HepG2 (cell line): ENCODE measurements around the gene CYP27A1. TPM values are rescaled to one million over a fixed set of nuclear protein-coding genes. Genes with fewer than 3 reads are reported as not detected.

Experiments used
- GRHL1 ChIP-seq: sonication (generic); formaldehyde crosslinking; conservative IDR thresholded peaks from 2 replicates; pipeline ENCODE4 v1.8.0; 2022; ENCODE audit warnings: missing genetic modification reagents
- HNRNPH1 ChIP-seq: fragments of 200-400 bp; formaldehyde crosslinking; optimal IDR thresholded peaks from 2 replicates; pipeline ENCODE3; 2017; ENCODE audit warnings: mild to moderate bottlenecking, low read depth, low read length
- KDM5A ChIP-seq: fragments of 200-600 bp; sonication (generic); IDR thresholded peaks from 2 replicates; pipeline ENCODE4 v1.7.0; 2018; ENCODE audit warnings: antibody characterized with exemption, mild to moderate bottlenecking, low read length, borderline replicate concordance
- PBX3 ChIP-seq: sonication (generic); formaldehyde crosslinking; IDR thresholded peaks from 2 replicates; pipeline ENCODE4 v1.8.1; 2023; ENCODE audit warnings: missing genetic modification reagents, inconsistent platforms, borderline replicate concordance
- PCBP1 ChIP-seq: fragments of 200-400 bp; formaldehyde crosslinking; IDR thresholded peaks from 2 replicates; pipeline ENCODE4 v1.6.1; 2017; ENCODE audit warnings: mild to moderate bottlenecking, low read depth, low read length, borderline replicate concordance
- POGK ChIP-seq: sonication (generic); formaldehyde crosslinking; conservative IDR thresholded peaks from 2 replicates; pipeline ENCODE4 v1.8.0; 2022; ENCODE audit warnings: mild to moderate bottlenecking, moderate library complexity, missing genetic modification reagents
- SKIL ChIP-seq: sonication (generic); formaldehyde crosslinking; IDR thresholded peaks from 2 replicates; pipeline ENCODE4 v1.8.0; 2022; ENCODE audit warnings: missing genetic modification reagents, mild to moderate bottlenecking, moderate library complexity, borderline replicate concordance
- TBX3 ChIP-seq: fragments of 450-650 bp; IDR thresholded peaks from 2 replicates; pipeline ENCODE4 v1.6.1; 2017; ENCODE audit warnings: antibody characterized with exemption, mild to moderate bottlenecking, inconsistent platforms, borderline replicate concordance
- XRCC5 ChIP-seq: fragments of 200-400 bp; formaldehyde crosslinking; optimal IDR thresholded peaks from 2 replicates; pipeline ENCODE3; 2017; ENCODE audit warnings: mild to moderate bottlenecking, low read length
- ZBTB1 ChIP-seq: sonication (generic); formaldehyde crosslinking; IDR thresholded peaks from 2 replicates; pipeline ENCODE4 v1.4.0; 2020; ENCODE audit warnings: missing genetic modification reagents, borderline replicate concordance
- ZBTB2 ChIP-seq: sonication (generic); formaldehyde crosslinking; IDR thresholded peaks from 2 replicates; pipeline ENCODE4 v1.8.0; 2022; ENCODE audit warnings: low read depth, missing genetic modification reagents
- ZBTB26 ChIP-seq: IDR thresholded peaks from 2 replicates; pipeline ENCODE4 v1.6.1; 2016; ENCODE audit warnings: missing compliant biosample characterization, missing genetic modification reagents, borderline replicate concordance
- ZNF354B ChIP-seq: sonication (generic); formaldehyde crosslinking; IDR thresholded peaks from 2 replicates; pipeline ENCODE4 v1.8.0; 2022; ENCODE audit warnings: mild to moderate bottlenecking, missing genetic modification reagents
- ZNF577 ChIP-seq: sonication (generic); formaldehyde crosslinking; IDR thresholded peaks from 2 replicates; pipeline ENCODE4 v1.4.0; 2020; ENCODE audit warnings: mild to moderate bottlenecking, low read depth, missing genetic modification reagents, borderline replicate concordance
- ZUFSP ChIP-seq: sonication (generic); formaldehyde crosslinking; IDR thresholded peaks from 2 replicates; pipeline ENCODE4 v1.9.0; 2021; ENCODE audit warnings: missing genetic modification reagents, mild to moderate bottlenecking, borderline replicate concordance
- polyA plus RNA-seq, 8 experiments: library from polyadenylated mRNA; depleted of rRNA in 3 of 8; stranded (reverse) in 7 of 8; unstranded in 1 of 8; fragments of >200 nt; fragmentation: Illumina TruSeq in 4 of 8; extraction: Trizol in 4 of 8; gene quantifications; 2 replicates each; pipeline versions ENCODE4 v1.2.1 to v1.2.3, GENCODE V29; 2011 to 2016; ENCODE audit warnings: low read depth in 4 of 8, missing spikeins in 1 of 8, mixed read lengths in 1 of 8; ENCODE audit not compliant: insufficient read depth in 1 of 8
- total RNA-seq, 5 experiments: library from RNA; depleted of rRNA; stranded (reverse); fragments of >200 nt; fragmentation: Illumina TruSeq; extraction: Trizol; gene quantifications; 2 replicates each; pipeline ENCODE4 v1.2.3, GENCODE V29; 2016; ENCODE audit warnings: low read depth in 1 of 5

The CYP27A1 gene
- total and polyA plus RNA-seq, 2 of the 13 experiments (the other 11 are each of a cell fraction or from before 2014, with no cell fraction given): 157 to 266 TPM

- TF ChIP-seq POGK (peak; percentile 91), SKIL (CRISPR knock-in tag) (peak; percentile 94), ZBTB26 (CRISPR knock-in tag) (0 out of 2 replicates have a peak, but pooled peaks have one; percentile 38), PBX3 (CRISPR knock-in tag) (no peak), TBX3 (peak; percentile 98), ZBTB1 (CRISPR knock-in tag) (no peak), GRHL1 (CRISPR knock-in tag) (no peak), ZNF354B (CRISPR knock-in tag) (no peak), ZBTB2 (CRISPR knock-in tag) (no peak), XRCC5 (peak; percentile 94), KDM5A (no peak), ZUFSP (CRISPR knock-in tag) (no peak), ZNF577 (CRISPR knock-in tag) (no peak), PCBP1 (no peak), HNRNPH1 (no peak)
Observed at GRCh38 chr2:218755567-218756404, 26.2 kb upstream of the CYP27A1 start (continued).
